ENCODE data around the gene SLC2A13.

DNA sequence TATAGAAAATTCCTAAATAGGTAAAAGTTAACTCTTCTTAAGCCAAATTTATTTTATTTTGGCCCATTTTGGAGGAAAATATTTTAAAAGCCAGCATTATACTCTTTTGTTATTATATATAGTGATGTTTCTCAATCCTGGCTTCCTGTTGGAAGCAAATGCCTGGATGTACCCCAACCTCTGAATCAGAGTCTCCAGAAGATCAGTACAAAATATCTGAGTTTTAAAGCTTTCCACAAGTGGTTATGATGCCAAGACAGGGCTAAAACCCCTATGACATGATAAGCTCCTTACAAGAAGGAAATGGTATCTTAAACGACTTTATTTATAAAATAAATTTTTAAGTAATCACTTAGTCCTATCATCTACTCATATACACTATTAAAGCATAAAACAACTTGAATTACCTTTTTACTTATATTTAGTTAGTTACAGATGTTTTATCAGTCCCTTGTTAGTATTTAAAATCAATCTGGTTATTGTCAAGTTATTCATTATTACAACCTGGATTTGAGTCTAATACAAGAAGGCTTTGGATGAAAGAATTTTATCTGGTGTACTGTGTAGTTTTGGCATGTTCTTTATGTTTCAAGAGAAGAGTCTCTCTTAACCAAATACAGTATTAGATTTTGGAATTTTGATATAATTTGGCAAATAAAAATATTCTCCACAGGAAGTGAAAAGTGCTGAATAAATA is 238.1 kb downstream of the SLC2A13 start:
- TF ChIP-seq, protein P1, sequence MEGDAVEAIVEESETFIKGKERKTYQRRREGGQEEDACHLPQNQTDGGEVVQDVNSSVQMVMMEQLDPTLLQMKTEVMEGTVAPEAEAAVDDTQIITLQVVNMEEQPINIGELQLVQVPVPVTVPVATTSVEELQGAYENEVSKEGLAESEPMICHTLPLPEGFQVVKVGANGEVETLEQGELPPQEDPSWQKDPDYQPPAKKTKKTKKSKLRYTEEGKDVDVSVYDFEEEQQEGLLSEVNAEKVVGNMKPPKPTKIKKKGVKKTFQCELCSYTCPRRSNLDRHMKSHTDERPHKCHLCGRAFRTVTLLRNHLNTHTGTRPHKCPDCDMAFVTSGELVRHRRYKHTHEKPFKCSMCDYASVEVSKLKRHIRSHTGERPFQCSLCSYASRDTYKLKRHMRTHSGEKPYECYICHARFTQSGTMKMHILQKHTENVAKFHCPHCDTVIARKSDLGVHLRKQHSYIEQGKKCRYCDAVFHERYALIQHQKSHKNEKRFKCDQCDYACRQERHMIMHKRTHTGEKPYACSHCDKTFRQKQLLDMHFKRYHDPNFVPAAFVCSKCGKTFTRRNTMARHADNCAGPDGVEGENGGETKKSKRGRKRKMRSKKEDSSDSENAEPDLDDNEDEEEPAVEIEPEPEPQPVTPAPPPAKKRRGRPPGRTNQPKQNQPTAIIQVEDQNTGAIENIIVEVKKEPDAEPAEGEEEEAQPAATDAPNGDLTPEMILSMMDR (IDR thresholded peaks at IDR 0.05 in 2 of 3, conservative IDR thresholded peaks at IDR 0.05 in 1 of 3; ENCODE audit: control insufficient read depth in 2 of 3, extremely low read depth in 1 of 3, insufficient read depth in 1 of 3, low read depth in 3 of 3, low read length in 3 of 3) = no peak
- TF ChIP-seq TARDBP (IDR thresholded peaks at IDR 0.05; ENCODE audit: borderline replicate concordance) (no peak), MEF2A (IDR thresholded peaks at IDR 0.05; ENCODE audit: insufficient read depth, low read depth, low read length) (no peak), PAX5 (IDR thresholded peaks at IDR 0.05; ENCODE audit: borderline replicate concordance, low read depth, low read length) (no peak), RCOR1 (conservative IDR thresholded peaks at IDR 0.05; ENCODE audit: low read depth, low read length) (no peak), TCF12 (IDR thresholded peaks at IDR 0.05; ENCODE audit: low read depth, low read length) (no peak)
- TF ChIP-seq, protein P2, sequence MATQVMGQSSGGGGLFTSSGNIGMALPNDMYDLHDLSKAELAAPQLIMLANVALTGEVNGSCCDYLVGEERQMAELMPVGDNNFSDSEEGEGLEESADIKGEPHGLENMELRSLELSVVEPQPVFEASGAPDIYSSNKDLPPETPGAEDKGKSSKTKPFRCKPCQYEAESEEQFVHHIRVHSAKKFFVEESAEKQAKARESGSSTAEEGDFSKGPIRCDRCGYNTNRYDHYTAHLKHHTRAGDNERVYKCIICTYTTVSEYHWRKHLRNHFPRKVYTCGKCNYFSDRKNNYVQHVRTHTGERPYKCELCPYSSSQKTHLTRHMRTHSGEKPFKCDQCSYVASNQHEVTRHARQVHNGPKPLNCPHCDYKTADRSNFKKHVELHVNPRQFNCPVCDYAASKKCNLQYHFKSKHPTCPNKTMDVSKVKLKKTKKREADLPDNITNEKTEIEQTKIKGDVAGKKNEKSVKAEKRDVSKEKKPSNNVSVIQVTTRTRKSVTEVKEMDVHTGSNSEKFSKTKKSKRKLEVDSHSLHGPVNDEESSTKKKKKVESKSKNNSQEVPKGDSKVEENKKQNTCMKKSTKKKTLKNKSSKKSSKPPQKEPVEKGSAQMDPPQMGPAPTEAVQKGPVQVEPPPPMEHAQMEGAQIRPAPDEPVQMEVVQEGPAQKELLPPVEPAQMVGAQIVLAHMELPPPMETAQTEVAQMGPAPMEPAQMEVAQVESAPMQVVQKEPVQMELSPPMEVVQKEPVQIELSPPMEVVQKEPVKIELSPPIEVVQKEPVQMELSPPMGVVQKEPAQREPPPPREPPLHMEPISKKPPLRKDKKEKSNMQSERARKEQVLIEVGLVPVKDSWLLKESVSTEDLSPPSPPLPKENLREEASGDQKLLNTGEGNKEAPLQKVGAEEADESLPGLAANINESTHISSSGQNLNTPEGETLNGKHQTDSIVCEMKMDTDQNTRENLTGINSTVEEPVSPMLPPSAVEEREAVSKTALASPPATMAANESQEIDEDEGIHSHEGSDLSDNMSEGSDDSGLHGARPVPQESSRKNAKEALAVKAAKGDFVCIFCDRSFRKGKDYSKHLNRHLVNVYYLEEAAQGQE (IDR thresholded peaks at IDR 0.05; ENCODE audit: low read depth, low read length) = no peak

Measured in GM12878 (cell line).